Measurements from ENCODE around the gene CYP4F3.

GRCh38 chr19:15701757-15702533 lies 61.2 kb downstream of the CYP4F3 start:
- TF ChIP-seq POLR2AphosphoS5 (IDR thresholded peaks at IDR 0.05; ENCODE audit: low read depth, low read length) (no peak), POLR2A (IDR thresholded peaks at IDR 0.05; ENCODE audit: low read depth, low read length) (no peak), SPI1 (IDR thresholded peaks at IDR 0.05; ENCODE audit: low read depth, low read length) (no peak), TAF1 (IDR thresholded peaks at IDR 0.05; ENCODE audit: low read depth, low read length) (no peak), POU2F2 (IDR thresholded peaks at IDR 0.05; ENCODE audit: low read depth, low read length) (no peak), PAX5 (IDR thresholded peaks at IDR 0.05; ENCODE audit: insufficient read depth, low read length, severe bottlenecking) (no peak)

Data from GM12891 (cell line).